Dermis blood vessel endothelial cell (primary cell): Measurements from ENCODE around the gene VPS13C. TPM values are rescaled to one million over a fixed set of nuclear protein-coding genes. Genes with fewer than 3 reads are reported as not detected.
"Not testable (repeated sequence)": the region's sequence is repeated elsewhere in the genome, so short reads cannot be mapped to it uniquely, and the experiment has no call there.

Source experiments
- DNase-seq: peaks from one replicate; pipeline ENCODE4 v3.0.0; 2010
- total RNA-seq: library from RNA; depleted of rRNA; stranded (reverse); fragments of >200 nt; gene quantifications from 2 replicates; pipeline ENCODE4 v1.2.3, GENCODE V29; 2014

VPS13C gene
- total RNA-seq, 1 donor from 2014 or later: 135 TPM

- peak; percentile 66 for DNase-seq
Observed at GRCh38 chr15:62035256-62035924, 24.9 kb downstream of the VPS13C start.

- DNase-seq: no peak
Observed at GRCh38 chr15:62027916-62028315, 32.3 kb downstream of the VPS13C start.

- DNase-seq: peak; percentile 3
Observed at GRCh38 chr15:62027263-62027565, 33.0 kb downstream of the VPS13C start.

- no peak for DNase-seq
Observed at GRCh38 chr15:62026487-62027262, 33.6 kb downstream of the VPS13C start.

GRCh38 chr15:62021991-62022600 lies 38.2 kb downstream of the VPS13C start:
- peak; percentile 17 for DNase-seq

GRCh38 chr15:62020576-62021160 lies 39.6 kb downstream of the VPS13C start:
- no peak for DNase-seq

- DNase-seq: not testable (repeated sequence)
Observed at GRCh38 chr15:62005354-62005753, 54.9 kb downstream of the VPS13C start.

GRCh38 chr15:61997786-61998185 lies 62.5 kb downstream of the VPS13C start:
- no peak for DNase-seq

GRCh38 chr15:61996056-61996635 lies 64.1 kb downstream of the VPS13C start:
- no peak for DNase-seq

- DNase-seq: no peak
Observed at GRCh38 chr15:61994216-61994615, 66.0 kb downstream of the VPS13C start.

GRCh38 chr15:61992518-61992917 lies 67.7 kb downstream of the VPS13C start:
- no peak for DNase-seq

GRCh38 chr15:61989667-61990066 lies 70.6 kb downstream of the VPS13C start:
- peak; percentile 22 for DNase-seq

- no peak for DNase-seq
Observed at GRCh38 chr15:61987824-61988223, 72.4 kb downstream of the VPS13C start.

- no peak for DNase-seq
Observed at GRCh38 chr15:61983081-61983480, 77.2 kb downstream of the VPS13C start.

- DNase-seq: no peak
Observed at GRCh38 chr15:61978225-61978624, 82.0 kb downstream of the VPS13C start.

GRCh38 chr15:61974759-61975158 lies 85.5 kb downstream of the VPS13C start:
- DNase-seq: no peak

GRCh38 chr15:61974118-61974517 lies 86.1 kb downstream of the VPS13C start:
- DNase-seq: no peak

GRCh38 chr15:61951949-61952348 lies 108.3 kb downstream of the VPS13C start:
- peak; percentile 57 for DNase-seq

GRCh38 chr15:61946778-61947177 lies 113.5 kb downstream of the VPS13C start:
- DNase-seq: no peak

- no peak for DNase-seq
Observed at GRCh38 chr15:61943992-61944391, 116.3 kb downstream of the VPS13C start.

GRCh38 chr15:61938249-61938648 lies 122.0 kb downstream of the VPS13C start:
- no peak for DNase-seq

GRCh38 chr15:61936528-61937195 lies 123.6 kb downstream of the VPS13C start:
- DNase-seq: no peak

- no peak for DNase-seq
Observed at GRCh38 chr15:61935493-61935892, 124.8 kb downstream of the VPS13C start.
